ENCODE data around the gene IGF2BP2.

IGF2BP2 gene

GRCh38 chr3:185721970-185722369 is 102.9 kb downstream of the IGF2BP2 start:
- peaks cover 67% of the 10 kb centered on the region for H3K36me3 Mint-ChIP-seq (ENCODE audit: low read depth)
- no peak overlapping the region for H3K4me3 Mint-ChIP-seq
- peaks cover 55% of the 10 kb centered on the region for H3K4me1 Mint-ChIP-seq

DNA sequence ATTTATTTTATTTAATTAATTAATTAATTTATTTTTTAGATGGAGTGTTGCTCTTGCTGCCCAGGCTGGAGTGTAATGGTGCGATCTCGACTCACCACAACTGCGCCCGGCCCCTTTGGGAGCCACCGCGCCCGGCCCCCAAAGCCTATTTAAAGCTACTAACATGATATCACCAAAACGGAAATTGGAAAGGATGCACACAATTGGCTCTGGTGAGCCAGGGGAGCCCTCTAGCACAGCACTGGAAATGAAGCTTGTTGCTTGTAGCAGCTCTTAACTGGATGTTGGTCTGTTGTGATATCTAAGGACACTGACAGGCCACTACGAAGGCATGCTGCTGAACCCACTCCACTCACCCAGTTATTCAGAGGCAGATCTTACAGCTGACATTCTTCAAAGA is 104.5 kb downstream of the IGF2BP2 start:
- H3K9me3 Mint-ChIP-seq: no peaks in the 10 kb centered on the region
- H3K36me3 Mint-ChIP-seq (ENCODE audit: low read depth): peaks cover 58% of the 10 kb centered on the region
- TF ChIP-seq CTCF (IDR thresholded peaks at IDR 0.05): no peak
- no peak for DNase-seq
- peaks cover 61% of the 10 kb centered on the region for H3K4me1 Mint-ChIP-seq
- H3K27me3 Mint-ChIP-seq (ENCODE audit: low read depth, poor library complexity): peaks cover 4% of the 10 kb centered on the region
- H3K27ac Mint-ChIP-seq: no peak overlapping the region
- no peak overlapping the region for H3K4me3 Mint-ChIP-seq

More at GRCh38 chr3:185721970-185722369, 102.9 kb downstream of the IGF2BP2 start:
- no peaks in the 10 kb centered on the region for H3K9me3 Mint-ChIP-seq
- peaks cover 4% of the 10 kb centered on the region for H3K27me3 Mint-ChIP-seq (ENCODE audit: low read depth, poor library complexity)
- peak overlapping the region; percentile 39 for H3K27ac Mint-ChIP-seq
- TF ChIP-seq CTCF (IDR thresholded peaks at IDR 0.05): no peak
- no peak for DNase-seq

GRCh38 chr3:185718736-185719593 is 105.9 kb downstream of the IGF2BP2 start:
- peaks cover 55% of the 10 kb centered on the region for H3K36me3 Mint-ChIP-seq (ENCODE audit: low read depth)
- H3K4me3 Mint-ChIP-seq: no peak overlapping the region
- peaks cover 58% of the 10 kb centered on the region for H3K4me1 Mint-ChIP-seq
- no peak for TF ChIP-seq CTCF (IDR thresholded peaks at IDR 0.05)
- H3K27me3 Mint-ChIP-seq (ENCODE audit: low read depth, poor library complexity): peaks cover 4% of the 10 kb centered on the region
- peak overlapping the region; percentile 77 for H3K27ac Mint-ChIP-seq
- no peaks in the 10 kb centered on the region for H3K9me3 Mint-ChIP-seq
- DNase-seq: no peak

DNA sequence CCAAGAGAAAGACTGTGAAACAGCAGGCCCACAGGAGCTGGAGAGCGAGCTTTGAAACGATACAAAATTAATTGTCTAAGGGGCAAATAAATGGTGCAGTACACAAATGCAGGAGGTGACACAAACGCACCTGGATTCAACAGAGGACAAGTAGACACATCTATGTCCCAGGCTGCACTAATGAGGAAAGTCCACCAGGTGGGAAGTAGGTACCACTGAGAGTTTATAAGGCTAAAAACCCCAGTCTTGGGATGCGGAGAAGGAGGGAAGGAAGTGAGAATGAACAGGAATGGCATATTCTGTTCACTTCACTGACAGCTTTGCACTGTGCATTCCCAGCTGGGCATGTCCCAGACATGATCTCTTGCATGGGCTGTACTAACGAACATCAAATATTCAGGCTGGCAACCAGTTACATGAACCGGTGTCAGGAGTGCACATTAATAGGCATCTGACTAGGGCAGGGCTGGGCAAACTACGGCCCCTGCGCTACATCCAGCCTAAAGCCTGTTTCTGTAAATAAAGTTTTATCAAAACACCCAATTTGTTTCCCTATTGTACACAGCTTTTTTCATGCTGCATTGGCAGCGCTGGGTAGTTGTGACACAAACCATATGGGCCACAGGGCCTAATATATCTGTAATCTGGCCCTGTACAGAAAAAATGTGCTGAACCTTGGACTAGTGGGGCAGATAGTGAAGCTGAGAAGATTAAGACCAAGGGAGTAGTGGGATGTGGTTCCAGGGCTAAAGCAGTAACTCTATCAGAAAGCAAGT is 107.0 kb downstream of the IGF2BP2 start:
- peaks cover 4% of the 10 kb centered on the region for H3K27me3 Mint-ChIP-seq (ENCODE audit: low read depth, poor library complexity)
- H3K4me1 Mint-ChIP-seq: peaks cover 56% of the 10 kb centered on the region
- DNase-seq: no peak
- no peak for TF ChIP-seq CTCF (IDR thresholded peaks at IDR 0.05)
- peaks cover 50% of the 10 kb centered on the region for H3K36me3 Mint-ChIP-seq (ENCODE audit: low read depth)
- H3K9me3 Mint-ChIP-seq: no peaks in the 10 kb centered on the region
- no peak overlapping the region for H3K4me3 Mint-ChIP-seq
- H3K27ac Mint-ChIP-seq: peak overlapping the region; percentile 90

DNA sequence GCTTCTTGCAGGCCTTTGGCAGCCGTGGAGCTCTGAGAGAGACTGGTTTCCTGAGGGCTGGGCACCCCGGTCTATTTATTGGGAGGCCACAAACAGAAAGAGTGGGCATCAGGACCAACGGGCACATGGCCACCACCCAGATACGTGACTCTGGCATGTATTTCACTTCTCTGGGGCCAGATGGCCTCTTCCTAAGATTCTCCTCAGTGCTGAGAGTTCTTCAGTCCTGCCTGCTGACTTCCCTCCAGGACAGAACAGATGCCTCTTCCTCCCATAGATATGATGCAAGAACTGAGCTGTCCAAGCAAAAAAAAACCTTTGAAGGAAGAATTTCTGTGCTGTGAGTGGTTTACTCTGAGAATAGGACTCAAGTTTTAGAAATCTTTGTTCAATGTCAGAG is 107.7 kb downstream of the IGF2BP2 start:
- Mint-ChIP-seq H3K36me3 (ENCODE audit: low read depth) (peaks cover 50% of the 10 kb centered on the region), H3K27me3 (ENCODE audit: low read depth, poor library complexity) (peaks cover 4% of the 10 kb centered on the region), H3K27ac (peak overlapping the region; percentile 90), H3K9me3 (no peaks in the 10 kb centered on the region), H3K4me3 (peak overlapping the region; percentile 72), H3K4me1 (peaks cover 53% of the 10 kb centered on the region)
- no peak for DNase-seq
- TF ChIP-seq CTCF (IDR thresholded peaks at IDR 0.05): no peak

Measured in nephron progenitor cell (in vitro differentiated cells).